Dermis microvascular lymphatic vessel endothelial cell (primary cell): Measurements from ENCODE around the gene CORO1A. TPM values are rescaled to one million over a fixed set of nuclear protein-coding genes. Genes with fewer than 3 reads are reported as not detected.
"Not testable (repeated sequence)": the region's sequence is repeated elsewhere in the genome, so short reads cannot be mapped to it uniquely, and the experiment has no call there.

Source experiments
- DNase-seq, 2 donors: peaks; one replicate each; pipeline versions ENCODE4 v3.0.0 to v3.0.0-alpha.2; 2010; ENCODE audit warnings: low read depth in 2 of 2
- total RNA-seq: library from RNA; depleted of rRNA; stranded (reverse); fragments of >200 nt; gene quantifications from 2 replicates; pipeline ENCODE4 v1.2.1, GENCODE V29; 2014

CORO1A gene
- total RNA-seq, 1 donor from 2014 or later, result 2.4 TPM

DNA sequence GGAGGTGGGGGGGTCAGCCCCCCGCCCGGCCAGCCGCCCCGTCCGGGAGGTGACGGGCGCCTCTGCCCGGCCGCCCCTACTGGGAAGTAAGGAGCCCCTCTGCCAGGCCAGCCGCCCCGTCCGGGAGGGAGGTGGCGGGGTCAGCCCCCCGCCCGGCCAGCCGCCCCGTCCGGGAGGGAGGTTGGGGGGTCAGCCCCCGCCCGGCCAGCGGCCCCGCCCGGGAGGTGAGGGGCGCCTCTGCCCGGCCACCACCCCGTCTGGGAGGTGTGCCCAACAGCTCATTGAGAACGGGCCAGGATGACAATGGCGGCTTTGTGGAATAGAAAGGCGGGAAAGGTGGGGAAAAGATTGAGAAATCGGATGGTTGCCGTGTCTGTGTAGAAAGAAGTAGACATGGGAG is 13.3 kb upstream of the CORO1A start:
- not testable (repeated sequence) for DNase-seq

GRCh38 chr16:30173054-30173453 is 10.3 kb upstream of the CORO1A start:
- DNase-seq, result no peak

DNA sequence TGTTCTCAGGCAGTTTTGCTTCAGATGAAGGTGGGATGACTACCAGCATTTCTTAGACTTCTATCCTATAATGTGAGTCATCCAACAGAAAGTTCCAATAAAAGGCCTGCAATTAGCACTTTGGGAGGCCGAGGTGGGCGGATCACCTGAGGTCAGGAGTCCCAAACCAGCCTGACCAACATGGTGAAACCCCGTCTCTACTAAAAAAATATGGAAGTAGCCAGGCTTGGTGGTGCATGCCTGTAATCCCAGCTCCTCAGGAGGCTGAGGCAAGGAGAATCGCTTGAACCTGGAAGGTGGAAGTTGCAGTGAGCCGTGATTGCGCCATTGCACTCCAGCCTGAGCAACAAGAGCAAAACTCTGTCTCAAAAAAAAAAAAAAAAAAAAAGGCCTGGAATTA is 6.5 kb upstream of the CORO1A start:
- DNase-seq, result not testable (repeated sequence)

DNA sequence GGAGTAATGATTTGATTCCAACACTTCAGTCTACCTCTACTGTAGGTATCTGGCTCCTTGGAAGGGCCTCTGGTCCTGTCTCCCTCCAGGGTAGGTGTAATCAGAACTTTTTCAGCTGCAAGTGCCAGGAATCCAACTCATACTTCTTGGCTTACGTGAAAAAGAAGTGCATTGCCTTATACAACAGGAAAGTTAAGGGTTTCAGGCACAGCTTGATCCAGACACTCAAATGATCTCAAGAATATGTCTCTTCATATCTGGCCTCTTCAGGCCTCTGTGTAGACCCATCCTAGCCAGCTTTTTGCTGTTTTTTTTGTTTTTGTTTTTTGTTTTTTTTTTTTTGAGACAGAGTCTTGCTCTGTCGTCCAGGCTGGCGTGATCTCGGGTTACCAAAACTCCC is 4.2 kb upstream of the CORO1A start:
- DNase-seq, result no peak

GRCh38 chr16:30179931-30180330 is 3.5 kb upstream of the CORO1A start:
- DNase-seq, result no peak

DNA sequence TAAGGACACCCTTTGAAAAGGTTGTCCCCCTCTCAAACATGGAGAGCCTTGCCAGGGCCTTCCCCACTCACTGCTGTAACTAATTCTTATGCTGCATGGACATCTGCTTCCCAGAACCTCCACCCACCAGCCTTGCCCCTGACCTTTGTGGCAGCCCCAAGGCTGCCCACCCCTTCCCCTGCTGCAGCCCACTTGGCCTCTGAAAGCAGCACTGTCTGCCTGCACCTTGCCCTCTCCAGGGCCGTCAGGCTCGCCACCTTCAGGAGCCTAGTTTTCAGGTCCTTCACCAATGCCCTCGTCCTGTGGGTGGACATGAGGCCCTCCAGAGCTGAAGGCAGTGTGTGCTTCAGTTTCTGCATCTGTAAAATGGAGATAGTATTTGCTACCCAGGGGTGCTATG is 2.7 kb upstream of the CORO1A start:
- no peak for DNase-seq

DNA sequence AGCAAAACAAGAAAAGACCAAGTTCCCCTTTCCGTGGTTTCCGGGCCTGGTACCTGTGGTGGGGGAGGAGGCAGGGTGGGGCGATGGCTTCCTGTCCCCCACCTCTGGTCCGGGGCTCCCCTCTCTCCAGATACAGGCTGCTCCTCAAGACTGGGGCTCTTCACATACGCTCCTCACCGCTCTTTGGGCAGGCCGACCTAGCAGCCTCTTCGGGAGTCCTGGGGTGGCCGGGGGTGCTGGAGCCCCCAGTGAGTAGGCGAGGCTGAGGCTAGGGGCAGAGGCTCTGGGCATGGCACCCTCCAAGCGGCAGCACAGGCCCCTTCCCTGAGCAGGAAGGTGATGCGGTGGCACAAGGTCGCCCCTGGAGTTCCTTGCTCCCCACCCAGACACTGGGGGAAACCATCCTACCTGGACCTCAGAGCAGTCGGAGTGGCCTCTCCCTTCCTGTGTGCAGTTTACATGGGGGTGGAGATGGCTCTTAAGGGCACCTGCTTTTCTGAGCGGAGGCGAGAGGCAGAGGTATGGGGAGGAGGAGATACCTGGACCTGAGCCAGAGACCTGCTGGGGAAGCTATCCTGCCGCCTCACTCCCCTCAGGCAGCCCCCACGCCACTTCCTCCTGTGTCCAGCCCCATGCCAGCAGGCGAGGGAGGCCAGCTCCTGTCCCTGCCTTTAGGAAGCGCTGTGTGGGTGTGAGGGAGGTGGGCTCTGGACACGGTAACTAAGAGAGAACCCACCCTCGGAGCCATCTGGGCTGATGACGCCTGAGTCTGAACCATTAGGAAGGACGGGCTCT is 891 bp downstream of the CORO1A start:
- no peak for DNase-seq

GRCh38 chr16:30184891-30185682 is 1.7 kb downstream of the CORO1A start:
- no peak for DNase-seq

GRCh38 chr16:30185683-30186421 is 2.5 kb downstream of the CORO1A start:
- DNase-seq, result no peak

- no peak for DNase-seq
These were observed 3.0 kb downstream of the CORO1A start for GRCh38 chr16:30186444-30186781.

DNA sequence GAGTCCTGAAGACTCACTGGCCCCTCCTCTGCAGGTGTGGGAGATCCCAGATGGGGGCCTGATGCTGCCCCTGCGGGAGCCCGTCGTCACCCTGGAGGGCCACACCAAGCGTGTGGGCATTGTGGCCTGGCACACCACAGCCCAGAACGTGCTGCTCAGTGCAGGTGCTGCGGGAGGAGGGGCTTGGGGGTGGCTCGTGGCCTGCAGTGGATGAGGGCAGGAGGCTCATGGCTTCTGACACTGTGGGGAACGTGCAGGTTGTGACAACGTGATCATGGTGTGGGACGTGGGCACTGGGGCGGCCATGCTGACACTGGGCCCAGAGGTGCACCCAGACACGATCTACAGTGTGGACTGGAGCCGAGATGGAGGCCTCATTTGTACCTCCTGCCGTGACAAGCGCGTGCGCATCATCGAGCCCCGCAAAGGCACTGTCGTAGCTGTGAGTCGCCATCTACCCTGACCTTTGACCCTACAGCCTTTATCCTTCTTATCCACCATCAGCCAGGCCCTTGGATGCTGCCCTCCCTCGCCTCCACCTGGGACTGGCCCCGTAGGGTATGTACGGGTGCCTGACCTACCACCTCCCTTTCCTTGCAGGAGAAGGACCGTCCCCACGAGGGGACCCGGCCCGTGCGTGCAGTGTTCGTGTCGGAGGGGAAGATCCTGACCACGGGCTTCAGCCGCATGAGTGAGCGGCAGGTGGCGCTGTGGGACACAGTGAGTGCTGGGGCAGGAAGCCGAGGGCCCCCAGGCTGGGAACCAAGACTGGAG is 3.6 kb downstream of the CORO1A start:
- DNase-seq, result peak in 1 of 2 donors; percentile 56

DNA sequence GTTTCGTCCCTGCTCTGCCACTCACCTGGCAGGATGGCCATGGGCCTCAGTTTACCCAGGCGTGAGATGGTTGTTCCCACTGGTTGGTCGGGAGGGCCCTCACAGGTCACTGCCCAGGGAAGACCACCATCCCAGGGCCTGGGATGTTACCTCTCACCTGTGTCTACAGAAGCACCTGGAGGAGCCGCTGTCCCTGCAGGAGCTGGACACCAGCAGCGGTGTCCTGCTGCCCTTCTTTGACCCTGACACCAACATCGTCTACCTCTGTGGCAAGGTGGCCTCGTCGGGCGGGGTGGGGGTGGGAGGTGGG is 4.1 kb downstream of the CORO1A start:
- no peak for DNase-seq

DNA sequence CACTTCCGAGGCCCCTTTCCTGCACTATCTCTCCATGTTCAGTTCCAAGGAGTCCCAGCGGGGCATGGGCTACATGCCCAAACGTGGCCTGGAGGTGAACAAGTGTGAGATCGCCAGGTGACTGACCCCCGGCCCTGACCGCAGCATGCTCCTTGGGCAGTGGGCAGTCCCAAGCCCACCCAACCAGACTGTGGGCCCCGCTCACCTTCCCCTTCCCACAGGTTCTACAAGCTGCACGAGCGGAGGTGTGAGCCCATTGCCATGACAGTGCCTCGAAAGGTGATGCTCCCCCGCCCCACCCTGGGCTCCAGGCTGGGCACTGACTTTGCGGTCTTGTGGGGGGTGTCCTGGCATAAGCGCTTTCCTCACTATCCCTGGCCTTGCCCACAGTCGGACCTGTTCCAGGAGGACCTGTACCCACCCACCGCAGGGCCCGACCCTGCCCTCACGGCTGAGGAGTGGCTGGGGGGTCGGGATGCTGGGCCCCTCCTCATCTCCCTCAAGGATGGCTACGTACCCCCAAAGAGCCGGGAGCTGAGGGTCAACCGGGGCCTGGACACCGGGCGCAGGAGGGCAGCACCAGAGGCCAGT is 4.7 kb downstream of the CORO1A start:
- no peak for DNase-seq

DNA sequence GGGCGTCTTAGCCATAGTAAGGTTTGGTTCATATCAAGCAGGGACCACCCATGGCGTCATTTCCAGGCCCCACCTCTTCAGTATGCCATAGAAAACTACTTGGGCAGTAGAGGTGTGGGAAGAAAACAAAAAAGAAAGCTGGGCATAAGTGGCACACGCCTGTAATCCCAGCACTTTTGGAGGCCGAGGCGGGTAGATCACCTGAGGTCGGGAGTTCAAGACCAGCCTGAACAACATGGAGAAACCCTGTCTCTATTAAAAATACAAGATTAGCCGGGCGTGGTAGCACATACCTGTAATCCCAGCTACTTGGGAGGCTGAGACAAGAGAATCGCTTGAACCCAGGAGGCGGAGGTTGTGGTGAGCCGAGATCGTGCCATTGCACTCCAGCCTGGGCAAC is 7.8 kb downstream of the CORO1A start:
- not testable (repeated sequence) for DNase-seq

DNA sequence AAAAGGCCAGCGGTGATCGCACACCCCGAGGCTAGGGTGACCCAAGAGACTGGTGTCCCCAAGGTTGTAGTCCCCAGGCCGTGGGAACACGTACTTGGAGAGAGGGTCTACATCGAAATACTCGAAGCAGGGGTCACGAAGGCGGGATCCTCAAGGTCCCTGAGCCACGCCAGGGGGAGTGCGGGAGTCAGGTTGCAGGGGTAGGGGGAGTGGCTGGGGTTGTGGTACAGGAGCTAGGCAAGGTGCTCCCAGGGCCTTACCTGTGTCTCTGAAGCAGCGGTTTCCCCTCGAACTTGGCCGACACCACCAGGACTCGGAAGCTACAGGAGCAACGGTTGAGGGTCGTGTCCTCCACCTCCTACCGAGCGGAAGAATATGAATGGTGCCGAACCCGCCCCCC is 9.7 kb downstream of the CORO1A start:
- DNase-seq, result not testable (repeated sequence)

- DNase-seq, result not testable (repeated sequence)
These were observed 10.2 kb downstream of the CORO1A start, which contains the start of the genes BOLA2B and SLX1A for GRCh38 chr16:30193615-30194014. Gene BOLA2B, minus strand, starts transcription at chr16:30193666. Its CDS starts 71 bp downstream, at chr16:30193595. Gene SLX1A, plus strand, starts transcription at chr16:30193875. Its CDS starts 210 bp downstream, at chr16:30194085.

- not testable (repeated sequence) for DNase-seq
These were observed 10.9 kb downstream of the CORO1A start for GRCh38 chr16:30194172-30194925.

DNA sequence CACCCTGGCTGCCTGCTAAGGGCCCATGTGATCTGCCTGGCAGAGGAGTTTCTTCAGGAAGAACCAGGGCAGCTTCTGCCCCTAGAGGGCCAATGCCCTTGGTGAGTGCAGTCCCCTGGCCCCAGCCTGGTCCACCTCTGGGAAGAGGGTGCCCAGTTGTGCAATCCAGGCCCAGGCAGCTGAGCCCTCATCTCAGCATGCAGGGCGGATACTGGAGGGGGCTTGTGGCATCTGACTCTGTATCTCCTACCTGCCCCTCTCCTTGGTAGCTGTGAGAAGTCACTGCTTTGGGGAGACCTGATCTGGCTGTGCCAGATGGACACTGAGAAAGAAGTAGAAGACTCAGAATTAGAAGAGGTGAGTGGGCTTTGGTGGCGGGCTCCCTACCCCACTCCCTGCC is 13.6 kb downstream of the CORO1A start:
- not testable (repeated sequence) for DNase-seq

GRCh38 chr16:30199049-30199448 is 15.6 kb downstream of the CORO1A start, which contains the start of gene SULT1A3:
Gene SULT1A3, plus strand, starts transcription at chr16:30199255. Its CDS starts 1,474 bp downstream, at chr16:30200729.
- DNase-seq, result not testable (repeated sequence)
